HG03175 (cell line): ENCODE data around the gene HOXC12.

Experiments used
- ATAC-seq: cut with Tn5 transposase; IDR thresholded peaks from one replicate; pipeline ENCODE4 v1.9.1; 2021; ENCODE audit warnings: mild to moderate bottlenecking, moderate library complexity; ENCODE audit not compliant: unreplicated experiment

The HOXC12 gene

GRCh38 chr12:53954694-53955035 lies at the start of gene HOXC12:
HOXC12 (plus strand) TSS chr12:53954903; CDS start chr12:53954930, 27 bp downstream.
- ATAC-seq, result no peak

- no peak for ATAC-seq
Observed at GRCh38 chr12:53907103-53907502, 47.6 kb upstream of the HOXC12 start.

GRCh38 chr12:53916788-53917655 lies 37.7 kb upstream of the HOXC12 start:
- no peak for ATAC-seq

- no peak for ATAC-seq
Observed at GRCh38 chr12:53924521-53925405, 29.9 kb upstream of the HOXC12 start.

GRCh38 chr12:53927220-53928029 lies 27.3 kb upstream of the HOXC12 start:
- no peak for ATAC-seq

GRCh38 chr12:53928054-53928835 lies 26.5 kb upstream of the HOXC12 start:
- no peak for ATAC-seq

- no peak for ATAC-seq
Observed at GRCh38 chr12:53929527-53929926, 25.2 kb upstream of the HOXC12 start.

- ATAC-seq, result no peak
Observed at GRCh38 chr12:53930591-53931255, 24.0 kb upstream of the HOXC12 start.

GRCh38 chr12:53931844-53932581 lies 22.7 kb upstream of the HOXC12 start:
- ATAC-seq, result no peak

- ATAC-seq, result no peak
Observed at GRCh38 chr12:53932915-53933314, 21.8 kb upstream of the HOXC12 start.

GRCh38 chr12:53935383-53936341 lies 19.0 kb upstream of the HOXC12 start:
- no peak for ATAC-seq

GRCh38 chr12:53937099-53937498 lies 17.6 kb upstream of the HOXC12 start:
- no peak for ATAC-seq

- no peak for ATAC-seq
Observed at GRCh38 chr12:53937596-53938325, 16.9 kb upstream of the HOXC12 start.

GRCh38 chr12:53938326-53939140 lies 16.2 kb upstream of the HOXC12 start, which contains the start of gene HOXC13:
HOXC13 (plus strand) TSS chr12:53938831; CDS start chr12:53938907, 76 bp downstream.
- ATAC-seq, result no peak

GRCh38 chr12:53939141-53940108 lies 15.3 kb upstream of the HOXC12 start:
- ATAC-seq, result no peak
